ENCODE data around the gene PLPP3.

PLPP3 gene

DNA sequence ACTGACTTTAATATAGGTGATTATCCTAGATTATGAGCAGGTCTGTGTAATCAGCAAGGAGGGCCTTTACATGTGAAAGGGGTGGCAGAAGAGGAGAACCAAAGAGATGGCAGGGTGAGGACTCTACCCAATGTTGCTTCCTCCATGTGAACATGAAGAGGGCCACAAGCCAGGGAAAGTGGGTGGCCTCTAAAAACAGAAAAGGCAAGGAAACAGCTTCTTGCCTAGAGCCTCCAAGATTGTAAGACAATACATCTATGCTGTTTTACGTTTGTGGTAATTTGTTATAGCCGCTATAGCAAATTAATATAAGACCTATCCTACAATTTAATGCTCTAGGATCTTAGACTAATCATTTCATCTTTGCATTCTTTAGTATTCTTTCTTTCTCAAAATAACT lies 85.5 kb downstream of the PLPP3 start:
- DNase-seq: no peak

DNA sequence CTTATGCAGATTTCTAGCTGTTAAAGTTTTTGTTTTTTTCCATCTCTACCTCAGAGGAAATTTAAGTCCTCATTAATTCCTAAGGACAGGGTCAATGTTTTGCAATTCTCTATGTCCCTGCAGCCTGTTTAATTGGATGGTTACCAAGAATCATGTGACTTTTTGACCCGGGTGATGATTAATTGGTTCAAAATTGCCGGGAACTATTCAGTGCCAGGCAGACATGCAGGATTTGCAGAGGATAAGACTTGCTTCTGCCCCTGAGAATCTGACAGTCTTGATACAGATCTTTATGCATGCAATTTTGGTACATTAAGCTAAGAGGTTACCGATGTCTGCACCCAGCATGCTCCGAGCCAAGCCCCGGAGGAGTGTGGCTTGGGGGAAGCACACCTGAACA lies 87.9 kb downstream of the PLPP3 start:
- no peak for DNase-seq

DNA sequence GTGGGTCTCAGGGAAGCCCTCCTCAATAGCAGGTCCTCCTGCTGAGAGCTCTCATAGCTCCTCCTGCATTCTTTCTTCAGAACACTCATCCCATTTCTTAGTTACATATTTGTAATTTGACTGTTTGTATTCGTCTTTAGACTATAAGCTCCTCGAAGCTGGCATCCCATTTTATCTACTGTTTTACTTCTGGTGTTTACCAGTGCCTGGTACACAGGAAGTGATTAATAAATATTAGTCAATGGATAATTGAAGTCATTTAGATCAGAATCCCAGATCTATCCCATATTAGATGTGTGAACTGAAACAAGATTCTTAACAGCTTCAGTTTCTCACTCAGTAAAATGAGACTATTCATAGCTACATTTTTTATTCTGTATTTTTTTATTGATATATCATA lies 88.7 kb downstream of the PLPP3 start:
- no peak for DNase-seq

DNA sequence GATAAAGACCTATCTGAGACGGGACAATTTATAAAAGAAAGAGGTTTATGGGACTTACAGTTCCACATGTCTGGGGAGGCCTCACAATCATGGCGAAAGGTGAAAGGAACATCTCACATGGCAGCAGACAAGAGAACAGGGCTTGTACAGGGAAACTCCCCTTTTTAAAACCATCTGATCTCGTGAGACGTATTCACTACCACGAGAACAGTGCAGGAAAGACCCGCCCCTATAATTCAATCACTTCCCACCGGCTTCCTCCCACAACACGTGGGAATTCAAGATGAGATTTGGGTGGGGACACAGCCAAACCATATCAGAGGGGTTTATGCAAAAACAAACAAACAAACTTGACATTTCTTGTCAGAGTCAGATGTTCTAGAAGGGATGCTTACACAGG lies 89.7 kb downstream of the PLPP3 start:
- DNase-seq: no peak

DNA sequence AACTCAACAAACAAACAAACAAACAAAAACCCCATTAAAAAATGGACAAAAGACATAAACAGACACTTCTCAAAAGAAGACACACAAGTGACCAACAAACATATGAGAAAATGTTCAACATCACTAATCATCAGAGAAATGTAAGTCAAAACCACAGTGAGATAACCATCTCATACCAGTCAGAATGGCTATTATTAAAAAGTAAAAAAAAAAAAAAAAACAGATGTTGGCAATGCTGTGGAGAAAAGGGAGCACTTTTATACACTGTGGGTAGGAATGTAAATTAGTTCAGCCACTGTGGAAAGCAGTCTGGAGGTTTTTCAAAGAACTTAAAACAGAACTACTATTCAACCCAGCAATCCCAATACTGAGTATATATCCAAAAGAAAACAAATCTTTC lies 94.7 kb downstream of the PLPP3 start:
- DNase-seq: no peak

DNA sequence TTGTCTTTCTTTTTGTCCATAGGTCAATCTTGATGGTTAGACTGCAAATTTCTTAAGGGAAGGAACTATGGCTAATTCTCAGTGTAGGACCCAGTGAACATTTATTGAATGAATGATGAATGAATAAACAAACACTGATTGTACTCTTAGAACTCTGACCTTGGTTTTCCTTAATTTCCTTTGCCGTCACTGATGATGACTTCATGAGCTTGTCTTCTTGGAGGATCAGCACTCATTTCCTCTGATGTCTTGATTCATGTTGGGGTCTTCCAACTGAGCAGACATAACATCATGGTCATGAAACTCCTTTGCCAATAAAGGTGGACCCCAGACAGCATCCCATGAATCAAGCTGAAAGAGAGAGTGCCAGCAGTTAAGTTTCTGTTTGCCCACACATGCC lies 96.3 kb downstream of the PLPP3 start:
- no peak for DNase-seq

DNA sequence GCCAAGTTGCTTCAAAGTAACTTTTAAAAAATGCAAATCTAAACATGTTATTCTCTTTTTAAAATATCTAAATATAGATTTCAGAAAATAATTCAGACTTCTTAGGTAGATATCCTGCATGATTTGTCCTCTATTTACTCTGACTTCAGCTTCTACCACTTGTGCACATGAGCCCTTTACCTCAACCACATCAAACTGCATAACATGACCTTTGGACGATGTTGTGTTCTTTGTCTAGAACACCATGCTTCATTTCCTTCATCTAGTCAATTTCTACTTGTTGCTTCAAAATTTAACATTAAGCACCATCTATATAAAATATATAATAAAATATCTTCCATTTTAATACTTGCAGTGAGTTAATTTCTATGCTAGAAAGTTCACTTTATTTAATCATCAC lies 96.9 kb downstream of the PLPP3 start:
- DNase-seq: no peak

DNA sequence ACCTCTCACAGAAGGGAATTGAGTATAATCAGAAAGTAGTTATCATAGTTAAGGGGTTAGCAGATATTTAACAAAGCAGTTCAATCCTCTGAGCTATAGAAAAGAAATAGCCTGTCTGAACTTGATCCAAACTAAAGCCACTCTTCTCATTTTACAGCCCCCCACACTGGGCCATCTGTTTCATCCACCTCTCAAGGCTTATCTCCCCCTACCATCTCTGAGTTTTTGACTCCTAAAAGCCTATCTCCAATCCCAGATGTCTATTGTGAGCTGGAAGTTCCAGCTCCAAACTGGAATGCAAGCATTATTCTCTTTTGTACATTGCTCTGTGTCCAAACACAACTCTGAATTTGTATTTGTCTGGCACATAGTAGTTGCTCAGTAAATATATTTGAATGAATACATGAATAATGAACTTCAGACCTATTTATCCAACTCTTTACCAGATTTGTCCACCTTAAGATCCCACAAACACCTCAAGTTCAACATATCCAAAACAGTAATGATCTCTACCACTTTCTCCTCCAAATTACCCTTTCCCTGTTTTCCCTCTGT lies 98.1 kb downstream of the PLPP3 start:
- DNase-seq: no peak

DNA sequence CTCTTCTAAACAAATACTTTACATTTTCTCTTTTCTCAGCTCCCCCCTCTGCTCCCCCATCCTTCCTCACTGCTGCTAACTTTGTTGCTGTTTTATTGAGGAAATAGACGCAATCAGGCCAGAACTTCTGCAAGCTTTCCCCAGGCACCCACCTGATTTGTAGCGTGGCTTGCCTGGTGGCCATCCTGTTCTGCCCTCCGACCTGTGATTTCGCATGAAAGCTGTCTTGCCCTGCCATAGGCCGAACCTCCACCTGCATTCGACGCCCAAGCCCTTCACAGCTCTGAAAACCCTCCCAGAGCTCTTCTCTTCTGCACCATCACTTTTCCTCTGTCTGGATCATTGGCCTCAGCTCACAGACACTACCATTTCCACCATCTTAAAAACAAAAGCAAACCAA lies 100.6 kb downstream of the PLPP3 start:
- no peak for DNase-seq

DNA sequence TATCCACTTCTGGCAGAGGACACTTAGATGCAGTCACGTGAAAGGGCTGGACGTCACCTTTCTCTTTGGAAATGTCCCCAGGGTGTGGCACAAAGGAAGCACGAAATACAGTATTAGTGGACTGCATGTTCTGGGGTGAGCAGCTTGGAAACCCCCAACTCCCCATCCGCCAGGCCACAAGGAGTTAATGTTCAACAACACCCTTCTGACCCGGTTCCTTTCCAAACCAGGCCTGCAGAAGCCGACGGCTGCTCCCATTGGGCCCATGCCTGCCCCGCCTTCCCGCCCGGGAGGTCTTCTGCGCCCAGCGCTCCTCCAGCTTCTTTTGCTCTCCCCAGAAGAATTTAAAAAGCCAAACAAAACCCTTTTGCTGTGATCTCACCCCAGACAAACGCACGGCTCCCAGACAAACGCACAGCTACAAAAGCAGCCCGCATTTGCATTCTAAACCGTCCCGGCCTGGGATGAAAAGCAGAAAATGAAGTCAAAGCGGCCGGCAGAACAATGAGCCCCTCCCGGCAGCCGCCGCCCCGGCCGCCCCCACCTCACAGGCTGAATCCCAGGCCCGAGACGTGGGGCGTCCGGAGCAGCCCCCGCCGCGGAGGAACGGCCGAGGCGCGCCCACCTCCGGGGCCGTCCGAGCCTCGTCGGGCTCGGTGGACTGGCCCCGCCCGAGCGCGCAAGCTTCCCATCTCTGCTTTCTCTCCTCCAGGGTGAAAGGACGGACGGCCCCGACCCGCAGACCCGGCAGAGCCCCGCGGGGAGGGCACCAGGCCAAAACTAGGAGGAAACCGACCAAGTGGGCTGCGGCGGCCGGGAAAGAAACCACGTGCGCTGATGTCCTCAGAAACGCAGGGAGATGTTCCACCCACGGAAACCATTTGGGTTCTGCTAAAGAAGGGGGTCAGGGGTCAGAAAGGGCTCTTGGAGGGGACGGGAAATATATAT lies 101.9 kb downstream of the PLPP3 start:
- no peak for DNase-seq

DNA sequence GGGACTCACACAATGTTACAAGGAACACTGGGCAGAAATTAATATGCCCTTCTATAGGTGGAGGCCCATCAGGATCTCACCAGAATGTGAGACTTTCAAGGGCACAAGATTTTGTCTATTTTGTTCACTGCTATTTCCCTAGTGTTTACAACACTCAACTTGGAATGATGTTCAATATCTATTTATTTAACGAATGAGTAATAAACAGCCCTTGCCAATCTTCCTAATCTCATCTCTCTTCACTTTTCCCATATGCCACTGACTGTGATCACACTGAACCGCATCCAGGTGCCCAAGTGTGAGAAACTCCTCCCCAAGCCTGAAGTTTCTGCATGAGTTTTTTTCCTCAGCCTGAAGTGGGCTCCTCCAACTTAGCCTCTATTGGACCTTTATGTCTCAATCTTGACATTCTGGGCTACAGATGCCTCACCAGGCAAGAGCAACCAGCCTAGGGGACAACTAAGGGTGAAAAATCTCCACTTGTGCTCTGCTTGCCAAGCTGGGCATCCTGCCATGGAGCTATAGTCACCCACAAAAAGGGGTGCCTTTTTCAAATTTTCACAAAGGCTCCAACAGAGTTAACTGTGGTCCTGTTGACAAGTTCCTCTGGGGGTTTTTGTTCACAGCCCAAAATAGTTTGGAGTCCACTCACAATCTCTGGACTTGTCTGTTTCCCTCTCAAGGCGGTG lies 105.6 kb downstream of the PLPP3 start:
- no peak for DNase-seq

DNA sequence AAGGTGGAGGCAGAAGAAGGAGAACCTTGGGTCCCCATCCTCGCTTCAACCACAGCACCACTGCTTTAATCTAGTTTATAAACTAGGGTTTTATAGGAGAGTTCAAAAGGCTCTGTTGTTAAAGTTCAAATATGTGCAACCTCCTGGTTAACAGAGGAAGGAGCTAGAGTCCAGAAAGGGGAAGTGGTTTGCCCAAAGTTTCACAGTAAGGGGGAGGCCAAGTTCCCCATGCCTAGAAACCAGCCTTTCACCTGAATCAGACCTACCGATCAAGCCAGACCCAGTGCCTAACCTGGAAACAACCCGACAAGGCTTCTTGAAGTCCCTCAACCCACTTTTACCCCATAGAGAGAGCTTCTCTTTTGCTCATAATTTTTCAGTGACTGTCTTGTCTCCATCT lies 106.5 kb downstream of the PLPP3 start:
- DNase-seq: no peak

DNA sequence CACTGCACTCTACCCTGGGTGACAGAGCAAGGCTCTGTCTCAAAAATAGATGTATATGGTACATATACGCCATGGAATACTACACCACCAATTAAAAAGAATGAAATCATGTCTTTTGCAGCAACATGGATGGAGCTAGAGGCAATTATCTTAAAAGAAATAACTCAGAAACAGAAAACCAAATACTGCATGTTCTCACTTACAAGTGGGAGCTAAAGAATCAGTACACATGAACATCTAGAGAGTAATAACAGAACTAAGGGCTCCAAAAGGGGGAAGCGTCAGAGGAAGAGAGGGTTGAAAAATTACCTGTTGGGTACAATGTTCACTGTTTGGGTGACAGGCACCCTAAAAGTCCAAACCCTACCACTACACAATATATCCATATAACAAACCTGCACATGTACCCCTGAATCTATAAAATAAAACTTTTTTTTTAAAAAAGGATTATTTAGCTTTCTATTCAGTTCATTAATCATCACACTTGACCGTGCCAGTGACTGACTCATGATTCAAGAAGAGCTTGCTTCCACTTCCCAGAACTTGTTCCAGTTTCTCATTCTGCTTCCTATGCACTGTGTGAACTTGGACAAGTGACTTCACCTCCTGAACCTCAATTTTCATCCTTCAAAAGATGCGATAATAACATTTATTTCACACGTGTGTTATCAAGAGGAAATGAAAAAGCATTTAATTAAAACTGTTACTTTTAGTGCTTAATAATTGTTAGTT lies 109.6 kb downstream of the PLPP3 start:
- DNase-seq: no peak

DNA sequence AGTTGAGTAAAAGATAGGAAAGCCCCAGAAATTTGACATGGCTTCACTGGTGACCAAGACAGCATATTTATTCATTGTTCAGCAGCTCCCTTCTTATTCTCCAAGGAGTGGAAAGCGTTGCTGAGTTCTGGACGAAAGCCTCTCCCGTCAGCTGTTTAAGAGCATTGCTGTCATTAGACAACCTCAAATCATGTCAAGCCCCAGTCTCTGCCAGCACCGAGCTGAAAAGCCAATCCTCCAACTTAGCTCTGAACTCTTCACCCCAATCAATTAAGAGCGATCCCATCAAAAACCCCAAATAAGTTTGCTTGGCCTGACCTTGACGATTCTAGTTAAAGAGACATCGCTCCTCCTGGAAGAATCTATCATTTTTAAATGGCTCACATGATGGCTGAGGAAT lies 110.8 kb downstream of the PLPP3 start:
- no peak for DNase-seq

DNA sequence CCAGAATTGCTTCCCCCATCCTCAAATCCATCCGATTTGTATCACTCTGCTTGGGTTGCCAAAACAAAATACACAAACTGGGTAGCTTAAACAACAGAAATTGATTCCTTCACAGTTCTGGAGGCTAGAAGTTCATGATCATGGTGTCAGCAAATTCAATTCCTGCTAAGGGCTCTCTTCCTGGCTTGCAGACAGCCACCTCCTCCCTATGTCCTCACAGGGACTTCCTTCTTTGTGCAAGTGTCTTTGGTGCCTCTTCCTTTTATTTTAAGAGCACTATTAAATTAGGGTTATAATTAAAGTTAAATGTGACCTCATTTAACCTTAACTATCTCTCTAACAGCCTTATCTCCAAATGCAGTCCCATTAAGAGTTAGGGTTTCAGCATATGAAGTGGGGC lies 112.8 kb downstream of the PLPP3 start:
- no peak for DNase-seq

DNA sequence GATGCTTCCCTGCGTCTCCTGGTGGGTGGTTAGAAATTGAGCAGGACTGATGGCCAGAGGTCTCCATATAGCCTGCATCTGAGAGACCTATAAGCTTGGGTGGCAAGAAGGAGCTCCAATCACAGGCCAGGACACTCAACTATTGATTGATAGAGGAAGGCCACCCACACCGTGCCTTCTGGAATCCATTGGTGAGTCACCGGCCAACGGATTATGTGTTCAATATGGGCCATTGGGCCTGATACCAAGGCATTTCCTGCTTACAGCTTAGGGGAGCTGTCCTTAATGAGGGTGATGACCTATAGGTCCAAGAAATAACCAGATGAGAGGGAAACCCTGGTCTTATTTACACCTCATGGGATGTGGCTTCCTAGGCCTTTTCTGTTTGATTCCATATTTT lies 115.1 kb downstream of the PLPP3 start:
- no peak for DNase-seq

DNA sequence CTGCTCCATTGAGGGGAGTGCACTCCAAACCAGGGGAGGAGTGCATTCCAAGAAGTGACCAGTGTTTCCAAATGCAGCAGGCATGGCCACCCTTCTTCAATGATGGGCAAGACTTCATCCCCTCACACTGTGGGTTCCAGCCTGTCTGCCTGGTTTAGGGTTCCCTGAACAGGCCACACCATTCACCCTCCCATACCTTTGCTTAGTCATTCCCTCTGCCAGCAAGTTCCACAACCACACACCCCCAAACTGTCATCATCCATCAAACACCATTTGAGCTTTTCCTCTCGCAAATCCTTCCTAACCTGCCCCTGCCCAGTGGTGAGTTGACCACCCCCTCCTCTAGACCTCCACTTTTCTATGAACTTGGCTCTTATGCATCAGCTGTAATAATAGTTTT lies 116.0 kb downstream of the PLPP3 start:
- no peak for DNase-seq

DNA sequence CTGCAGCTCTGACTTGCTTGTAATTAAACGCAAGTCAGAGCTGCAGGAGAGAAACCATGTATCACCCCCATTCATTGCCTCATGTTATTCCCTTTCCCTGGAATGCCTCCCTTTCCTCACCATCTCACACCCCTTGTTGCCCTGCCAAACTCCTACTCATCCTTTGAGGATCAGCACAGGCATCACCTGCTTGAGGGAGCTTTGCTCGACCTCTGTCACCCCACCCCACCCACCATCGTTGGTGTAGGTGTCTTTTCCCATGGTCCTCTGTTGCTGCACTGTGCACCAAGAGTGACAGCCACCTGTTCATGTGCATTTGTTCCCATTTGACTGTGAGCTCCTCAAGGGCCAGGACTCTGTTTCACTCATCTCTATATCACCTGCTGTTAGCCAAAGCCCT lies 117.2 kb downstream of the PLPP3 start:
- DNase-seq: no peak

DNA sequence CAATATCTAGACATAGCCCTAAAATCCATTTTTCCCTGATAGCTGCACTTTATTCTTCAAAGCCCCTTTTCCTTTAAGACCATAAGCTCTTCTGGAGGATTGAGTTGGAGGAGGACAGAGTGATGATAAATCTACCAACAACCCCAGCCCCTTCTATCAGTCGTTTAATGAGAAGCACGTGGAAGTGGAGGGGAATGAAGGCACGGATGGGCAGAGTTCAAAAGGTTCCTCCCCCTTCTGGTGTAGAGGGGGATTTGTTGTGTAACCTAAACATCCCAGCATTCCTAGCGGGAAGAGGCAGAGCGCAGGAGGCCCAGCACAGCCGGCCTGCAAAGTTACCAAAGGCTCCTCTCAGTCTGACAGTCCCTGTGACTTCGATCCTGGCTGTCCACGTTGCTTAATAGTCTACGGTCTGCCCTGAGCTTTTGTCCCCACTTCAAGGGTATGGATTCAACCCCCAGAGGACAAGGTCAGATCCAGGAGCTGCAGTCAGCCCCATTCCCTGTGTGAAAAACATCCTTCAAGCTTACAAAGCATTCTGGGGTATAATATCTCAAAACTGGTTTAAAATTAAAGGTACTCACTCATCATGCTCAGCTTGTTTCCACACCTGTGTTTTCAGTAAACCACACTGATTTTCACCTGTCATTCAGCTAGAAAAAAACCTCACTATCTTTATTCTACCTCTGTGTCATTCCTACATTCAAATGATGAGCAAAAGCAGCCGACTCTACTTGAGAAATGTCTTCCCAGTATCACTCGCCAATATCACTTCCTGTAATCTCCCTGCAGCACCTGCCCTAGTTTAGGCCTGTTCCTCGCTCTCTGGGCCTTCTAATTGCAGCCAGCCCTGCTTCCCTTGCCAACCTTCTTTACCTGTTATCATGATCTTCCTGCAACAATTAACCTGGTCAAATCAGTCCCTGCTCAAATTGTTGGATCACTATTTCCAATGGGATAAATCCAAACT lies 117.9 kb downstream of the PLPP3 start:
- DNase-seq: no peak

DNA sequence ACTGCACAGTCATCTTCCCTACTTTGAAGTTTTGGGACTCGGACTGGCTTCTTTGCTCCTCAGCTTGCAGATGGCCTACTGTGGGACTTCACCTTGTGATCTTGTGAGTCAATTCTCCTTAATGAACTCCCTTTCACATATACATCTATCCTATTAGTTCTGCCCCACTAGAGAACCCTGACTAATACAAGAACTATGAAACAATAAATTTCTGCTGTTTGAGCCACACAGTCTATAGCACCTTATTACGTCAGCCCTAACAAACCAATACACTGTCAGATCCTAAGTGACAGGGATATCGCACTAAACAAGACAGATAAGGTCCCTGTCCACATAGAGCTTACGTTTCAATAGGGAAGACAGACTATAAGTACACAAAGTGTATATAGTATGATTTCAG lies 120.1 kb downstream of the PLPP3 start:
- no peak for DNase-seq

DNA sequence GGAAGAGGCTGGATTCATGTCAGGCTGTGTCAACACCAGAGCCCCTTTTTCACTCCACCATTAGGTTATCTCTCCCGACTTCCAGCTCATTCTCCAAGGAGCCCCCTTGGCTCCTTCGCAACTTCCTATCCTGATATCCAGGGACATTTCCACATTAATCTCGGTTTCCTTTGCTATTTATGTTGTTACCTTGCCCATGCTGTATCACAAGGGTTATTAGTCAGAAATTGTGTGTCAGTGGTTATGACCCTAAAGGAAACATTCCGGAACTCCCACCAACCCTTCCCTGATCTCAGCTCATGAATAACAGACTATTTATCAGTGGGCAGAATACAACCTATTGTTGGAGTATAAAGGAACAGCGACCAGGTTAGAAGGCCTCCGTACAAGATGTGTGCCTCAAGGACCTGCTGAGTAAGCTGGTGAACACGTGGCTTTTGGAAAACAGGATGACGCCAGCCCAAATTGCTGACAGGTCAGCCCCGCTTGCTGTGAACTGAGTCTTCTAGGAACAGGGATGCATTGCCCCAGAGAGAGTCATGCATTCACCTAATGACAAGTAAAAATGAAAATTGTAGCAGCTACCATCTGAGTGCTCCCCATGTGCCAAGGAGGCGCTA lies 121.5 kb downstream of the PLPP3 start:
- no peak for DNase-seq

All from COR-L47 (cell line).